ENCODE measurements around the gene MAPK8. TPM values are rescaled to one million over a fixed set of nuclear protein-coding genes. Genes with fewer than 3 reads are reported as not detected.

Gene MAPK8
- total RNA-seq, 2 donors from 2014 or later: 39.3 to 74.4 TPM

GRCh38 chr10:48399551-48399950 is 93.1 kb downstream of the MAPK8 start:
- Histone ChIP-seq H3K27ac (no peak overlapping the region), H3K4me3 (no peak overlapping the region), H3K36me3 (no peaks in the 10 kb centered on the region), H3K4me1 (replicated peaks) (no peaks in the 10 kb centered on the region), H3K27me3 (replicated peaks; ENCODE audit: insufficient read depth) (no peaks in the 10 kb centered on the region), H3K9me3 (no peaks in the 10 kb centered on the region)
- TF ChIP-seq POLR2AphosphoS5 (IDR thresholded peaks at IDR 0.05): no peak
- TF ChIP-seq CTCF (IDR thresholded peaks at IDR 0.05): no peak
- TF ChIP-seq POLR2A (IDR thresholded peaks at IDR 0.05): no peak
- intact Hi-C loops (cut with DNase I): no loop called here
- no peak for DNase-seq (ENCODE audit: low spot score)
- WGBS: 100% methylated on average over 1 of the region's 1 CpG

GRCh38 chr10:48400129-48400849 is 93.8 kb downstream of the MAPK8 start:
- intact Hi-C loops (cut with DNase I): no loop called here
- Histone ChIP-seq H3K9me3 (no peaks in the 10 kb centered on the region), H3K4me3 (no peak overlapping the region), H3K4me1 (replicated peaks) (no peaks in the 10 kb centered on the region), H3K36me3 (no peaks in the 10 kb centered on the region), H3K27me3 (replicated peaks; ENCODE audit: insufficient read depth) (no peaks in the 10 kb centered on the region), H3K27ac (no peak overlapping the region)
- WGBS: 64% methylated on average over 3 of the region's 3 CpGs
- no peak for DNase-seq (ENCODE audit: low spot score)
- no peak for TF ChIP-seq POLR2AphosphoS5 (IDR thresholded peaks at IDR 0.05)

- Histone ChIP-seq H3K4me3 (no peak overlapping the region), H3K4me1 (replicated peaks) (no peaks in the 10 kb centered on the region), H3K27me3 (replicated peaks; ENCODE audit: insufficient read depth) (no peaks in the 10 kb centered on the region), H3K36me3 (no peaks in the 10 kb centered on the region), H3K9me3 (no peaks in the 10 kb centered on the region), H3K27ac (no peak overlapping the region)
- no peak for TF ChIP-seq POLR2A (IDR thresholded peaks at IDR 0.05)
- no peak for TF ChIP-seq POLR2AphosphoS5 (IDR thresholded peaks at IDR 0.05)
- no peak for TF ChIP-seq CTCF (IDR thresholded peaks at IDR 0.05)
- intact Hi-C loops (cut with DNase I): no loop called here
- no peak for DNase-seq (ENCODE audit: low spot score)
- WGBS: 74% methylated on average over 1 of the region's 1 CpG
These were observed 94.4 kb downstream of the MAPK8 start for GRCh38 chr10:48400850-48401220.

GRCh38 chr10:48404646-48405045 is 98.2 kb downstream of the MAPK8 start:
- WGBS: 95% methylated on average over 4 of the region's 4 CpGs
- DNase-seq (ENCODE audit: low spot score): no peak

GRCh38 chr10:48406204-48406603 is 99.7 kb downstream of the MAPK8 start:
- 62% methylated on average over 3 of the region's 3 CpGs for WGBS
- DNase-seq (ENCODE audit: low spot score): no peak
- H3K27ac ChIP-seq: no peak overlapping the region

More at GRCh38 chr10:48404646-48405045, 98.2 kb downstream of the MAPK8 start:
- intact Hi-C loops (cut with DNase I): no loop called here
- H3K9me3 ChIP-seq: no peaks in the 10 kb centered on the region
- H3K4me1 ChIP-seq (replicated peaks): no peaks in the 10 kb centered on the region
- no peaks in the 10 kb centered on the region for H3K36me3 ChIP-seq
- H3K27me3 ChIP-seq (replicated peaks; ENCODE audit: insufficient read depth): no peaks in the 10 kb centered on the region
- TF ChIP-seq CTCF (IDR thresholded peaks at IDR 0.05) (no peak), POLR2AphosphoS5 (IDR thresholded peaks at IDR 0.05) (no peak), POLR2A (IDR thresholded peaks at IDR 0.05) (no peak)
- no peak overlapping the region for H3K4me3 ChIP-seq
- no peak overlapping the region for H3K27ac ChIP-seq

More at GRCh38 chr10:48406204-48406603, 99.7 kb downstream of the MAPK8 start:
- no peaks in the 10 kb centered on the region for H3K4me1 ChIP-seq (replicated peaks)
- TF ChIP-seq CTCF (IDR thresholded peaks at IDR 0.05) (no peak), POLR2A (IDR thresholded peaks at IDR 0.05) (no peak), POLR2AphosphoS5 (IDR thresholded peaks at IDR 0.05) (no peak)
- intact Hi-C loops (cut with DNase I): no loop called here
- peaks cover 0 to 3% of the 10 kb centered on the region in 2 donors for H3K36me3 ChIP-seq
- no peaks in the 10 kb centered on the region for H3K27me3 ChIP-seq (replicated peaks; ENCODE audit: insufficient read depth)
- no peak overlapping the region for H3K4me3 ChIP-seq
- no peaks in the 10 kb centered on the region for H3K9me3 ChIP-seq
